ENCODE data around the gene RARRES2.

The RARRES2 gene

GRCh38 chr7:150385302-150385723 is 43.9 kb upstream of the RARRES2 start:
- ChIA-PET CTCF (interaction anchor here (0.8 kb wide), 1 partner anchor 32 kb away, joined by 4 read pairs; no protein-coding TSS in a partner anchor), POLR2A (interaction anchor here (1.1 to 1.8 kb wide), 3 partner anchors 17 to 62 kb away, joined by 3 to 6 read pairs (median 5); partner anchors contain the start of genes ACTR3C, LRRC61 and REPIN1)
- DNase-seq (ENCODE audit: extremely low spot score): no peak
- TF ChIP-seq ELF4 (IDR thresholded peaks at IDR 0.05): no peak
- no peak for TF ChIP-seq FOXA1 (IDR thresholded peaks at IDR 0.05)
- TF ChIP-seq CTBP1 (IDR thresholded peaks at IDR 0.05; ENCODE audit: borderline replicate concordance): no peak
- no peak for TF ChIP-seq SUZ12 (IDR thresholded peaks at IDR 0.05)
- no peak for TF ChIP-seq L3MBTL2 (conservative IDR thresholded peaks at IDR 0.05)
- TF ChIP-seq SP1 (IDR thresholded peaks at IDR 0.05): no peak
- no peak for TF ChIP-seq ARNT (IDR thresholded peaks at IDR 0.05)
- no peak for TF ChIP-seq HDGF (IDR thresholded peaks at IDR 0.05; ENCODE audit: borderline replicate concordance)
- no peak for TF ChIP-seq FOXM1 (IDR thresholded peaks at IDR 0.05; ENCODE audit: borderline replicate concordance)
- TF ChIP-seq LEF1 (IDR thresholded peaks at IDR 0.05; ENCODE audit: borderline replicate concordance): no peak
- no peak for TF ChIP-seq NFRKB (IDR thresholded peaks at IDR 0.05)
- TF ChIP-seq BHLHE40 (IDR thresholded peaks at IDR 0.05; ENCODE audit: borderline replicate concordance): no peak
- no peak for TF ChIP-seq ZNF384 (IDR thresholded peaks at IDR 0.05)
- no peak for TF ChIP-seq FOXK2 (IDR thresholded peaks at IDR 0.05)
- no peak for TF ChIP-seq TARDBP (IDR thresholded peaks at IDR 0.05)
- TF ChIP-seq PKNOX1 (IDR thresholded peaks at IDR 0.05): no peak

GRCh38 chr7:150384406-150385301 is 43.2 kb upstream of the RARRES2 start:
- ChIA-PET POLR2A (interaction anchor here (1.1 to 1.2 kb wide), 2 partner anchors 16 to 61 kb away, joined by 3 to 5 read pairs; partner anchors contain the start of genes ACTR3C, LRRC61 and REPIN1), CTCF (interaction anchor here (0.8 kb wide), 1 partner anchor 32 kb away, joined by 4 read pairs; no protein-coding TSS in a partner anchor)
- DNase-seq (ENCODE audit: extremely low spot score): no peak
- no peak for TF ChIP-seq CTBP1 (IDR thresholded peaks at IDR 0.05; ENCODE audit: borderline replicate concordance)
- no peak for TF ChIP-seq HDGF (IDR thresholded peaks at IDR 0.05; ENCODE audit: borderline replicate concordance)
- TF ChIP-seq SUZ12 (IDR thresholded peaks at IDR 0.05): no peak
- TF ChIP-seq L3MBTL2 (conservative IDR thresholded peaks at IDR 0.05): no peak
- TF ChIP-seq FOXA1 (IDR thresholded peaks at IDR 0.05): no peak
- no peak for TF ChIP-seq LEF1 (IDR thresholded peaks at IDR 0.05; ENCODE audit: borderline replicate concordance)
- no peak for TF ChIP-seq ZNF384 (IDR thresholded peaks at IDR 0.05)

- no peak for DNase-seq (ENCODE audit: extremely low spot score)
- no peak for TF ChIP-seq SUZ12 (IDR thresholded peaks at IDR 0.05)
- TF ChIP-seq ELF4 (IDR thresholded peaks at IDR 0.05): no peak
- TF ChIP-seq PKNOX1 (IDR thresholded peaks at IDR 0.05): no peak
- no peak for TF ChIP-seq LEF1 (IDR thresholded peaks at IDR 0.05; ENCODE audit: borderline replicate concordance)
- no peak for TF ChIP-seq NFRKB (IDR thresholded peaks at IDR 0.05)
- no peak for TF ChIP-seq L3MBTL2 (conservative IDR thresholded peaks at IDR 0.05)
- TF ChIP-seq CTBP1 (IDR thresholded peaks at IDR 0.05; ENCODE audit: borderline replicate concordance): no peak
- TF ChIP-seq ZNF384 (IDR thresholded peaks at IDR 0.05): no peak
- no peak for TF ChIP-seq HDGF (IDR thresholded peaks at IDR 0.05; ENCODE audit: borderline replicate concordance)
- no peak for TF ChIP-seq FOXK2 (IDR thresholded peaks at IDR 0.05)
- TF ChIP-seq SP1 (IDR thresholded peaks at IDR 0.05): no peak
- TF ChIP-seq FOXA1 (IDR thresholded peaks at IDR 0.05): no peak
- TF ChIP-seq BHLHE40 (IDR thresholded peaks at IDR 0.05; ENCODE audit: borderline replicate concordance): no peak
- no peak for TF ChIP-seq ARNT (IDR thresholded peaks at IDR 0.05)
- TF ChIP-seq FOXM1 (IDR thresholded peaks at IDR 0.05; ENCODE audit: borderline replicate concordance): no peak
- TF ChIP-seq TARDBP (IDR thresholded peaks at IDR 0.05): no peak
- ChIA-PET CTCF (no interaction called here), POLR2A (no interaction called here)
Observed at GRCh38 chr7:150383710-150384397, 42.4 kb upstream of the RARRES2 start.

- TF ChIP-seq CTBP1 (IDR thresholded peaks at IDR 0.05; ENCODE audit: borderline replicate concordance) (no peak), FOXM1 (IDR thresholded peaks at IDR 0.05; ENCODE audit: borderline replicate concordance) (no peak), ZNF384 (IDR thresholded peaks at IDR 0.05) (no peak), L3MBTL2 (conservative IDR thresholded peaks at IDR 0.05) (no peak), SP1 (IDR thresholded peaks at IDR 0.05) (no peak), BHLHE40 (IDR thresholded peaks at IDR 0.05; ENCODE audit: borderline replicate concordance) (no peak), FOXK2 (IDR thresholded peaks at IDR 0.05) (no peak), LEF1 (IDR thresholded peaks at IDR 0.05; ENCODE audit: borderline replicate concordance) (no peak), ELF4 (IDR thresholded peaks at IDR 0.05) (no peak), PKNOX1 (IDR thresholded peaks at IDR 0.05) (no peak), NFRKB (IDR thresholded peaks at IDR 0.05) (no peak), ARNT (IDR thresholded peaks at IDR 0.05) (no peak)
- DNase-seq (ENCODE audit: extremely low spot score): no peak
- CTCF ChIA-PET: no interaction called here
- POLR2A ChIA-PET: interaction anchor here (1.8 kb wide), 1 partner anchor 14 kb away, joined by 4 read pairs; the partner anchor contains the start of gene REPIN1
Observed at GRCh38 chr7:150382844-150383225, 41.4 kb upstream of the RARRES2 start.

Data from HEK293T (cell line).